GM12878 (cell line): ENCODE results near the gene OSGIN1. TPM values are rescaled to one million over a fixed set of nuclear protein-coding genes. Genes with fewer than 3 reads are reported as not detected.

ENCODE experiments used
- ATAC-seq: fragments of 200-7000 bp; cut with Tn5 transposase; 3 replicates; pipeline ENCODE4 v1.9.1; 2020; ENCODE audit warnings: mild to moderate bottlenecking, moderate library complexity
- BruUV-seq: library from RNA; stranded (reverse); fragments of 400-500 nt; replicated peaks from 2 replicates; lab custom pipeline; 2021; lab: Mats Ljungman, UMichigan
- CTCF ChIA-PET: fragments of 300-600 bp; sonication (Branson Sonifier 250); formaldehyde crosslinking; extraction: SDS; loops from one replicate; lab custom pipeline; 2021; ENCODE audit warnings: inconsistent platforms; lab: Yijun Ruan, JAX
- POLR2A ChIA-PET: fragments of 350-600 bp; formaldehyde crosslinking; extraction: SDS; loops from one replicate; lab custom pipeline; 2021; ENCODE audit warnings: inconsistent platforms; lab: Charles Lee
- RAD21 ChIA-PET: fragments of 300-600 bp; sonication (Branson Sonifier 250); formaldehyde crosslinking; loops from one replicate; lab custom pipeline; 2023; ENCODE audit warnings: antibody characterized with exemption; ENCODE audit not compliant: unreplicated experiment; lab: Charles Lee
- SMC1A ChIA-PET: fragments of 300-600 bp; sonication (Branson Sonifier 250); formaldehyde crosslinking; loops from one replicate; lab custom pipeline; 2023; ENCODE audit not compliant: unreplicated experiment, uncharacterized antibody; lab: Charles Lee
- DNase-seq: peaks from one replicate; pipeline ENCODE4 v3.0.0-alpha.2; 2011; ENCODE audit warnings: low read depth, low spot score
- FAIRE-seq: peaks from 3 replicates; lab custom pipeline; 2011; peaks lifted over from hg19 to GRCh38; lab: Jason Lieb, UNC
- H2AFZ ChIP-seq: 2 replicates; pipeline ENCODE4 v1.6.0; 2011; ENCODE audit warnings: low read depth, low read length, control low read depth; ENCODE audit not compliant: control insufficient read depth
- H3K27ac ChIP-seq: 2 replicates; pipeline ENCODE4 v1.5.1; 2011; ENCODE audit warnings: control low read depth; ENCODE audit not compliant: control insufficient read depth, insufficient read depth
- H3K27me3 ChIP-seq, 2 experiments: replicated peaks in 1 of 2; 2 replicates each; pipeline versions ENCODE4 v1.6.0 to v1.6.1; 2011; ENCODE audit warnings: low read length in 1 of 2; ENCODE audit not compliant: control insufficient read depth in 2 of 2, insufficient read depth in 2 of 2
- H3K36me3 ChIP-seq, 2 experiments: 2 replicates each; pipeline ENCODE4 v1.5.1; 2011; ENCODE audit warnings: low read length in 1 of 2; ENCODE audit not compliant: control insufficient read depth in 2 of 2, insufficient read depth in 2 of 2
- H3K4me1 ChIP-seq: 2 replicates; pipeline ENCODE4 v1.6.1; 2011; ENCODE audit warnings: mild to moderate bottlenecking, low read length, moderate library complexity, mixed read lengths; ENCODE audit not compliant: control insufficient read depth, insufficient read depth
- H3K4me2 ChIP-seq: 2 replicates; pipeline ENCODE4 v1.6.0; 2011; ENCODE audit warnings: control low read depth; ENCODE audit not compliant: control insufficient read depth, insufficient read depth
- H3K4me3 ChIP-seq: fragments of 200-600 bp; sonication (generic); 2 replicates; pipeline ENCODE4 v1.5.1; 2016
- H3K79me2 ChIP-seq: 2 replicates; pipeline ENCODE4 v1.6.0; 2011; ENCODE audit warnings: low read length; ENCODE audit not compliant: control insufficient read depth, insufficient read depth
- H3K9ac ChIP-seq: 2 replicates; pipeline ENCODE4 v1.8.0; 2011; ENCODE audit warnings: low read length, control low read depth, mixed read lengths; ENCODE audit not compliant: control insufficient read depth, insufficient read depth
- H3K9me3 ChIP-seq: replicated peaks from 3 replicates; pipeline ENCODE4 v1.5.1; 2011; ENCODE audit warnings: mild to moderate bottlenecking, low read length; ENCODE audit not compliant: control insufficient read depth, insufficient read depth
- H4K20me1 ChIP-seq: 2 replicates; pipeline ENCODE4 v1.6.0; 2011; ENCODE audit not compliant: control insufficient read depth, insufficient read depth
- BCL11A ChIP-seq: IDR thresholded peaks from 2 replicates; pipeline ENCODE4 v1.6.1; 2011; ENCODE audit warnings: low read depth, low read length
- CREB1 ChIP-seq: IDR thresholded peaks from 2 replicates; pipeline ENCODE4 v1.6.1; 2012; ENCODE audit warnings: low read depth, mild to moderate bottlenecking, inconsistent platforms
- CTCF ChIP-seq, 3 experiments: IDR thresholded peaks in 2 of 3; conservative IDR thresholded peaks in 1 of 3; 2 replicates each; pipeline ENCODE4 v1.5.1; 2011; ENCODE audit warnings: low read depth in 3 of 3, low read length in 3 of 3, mild to moderate bottlenecking in 3 of 3, control low read depth in 2 of 3, moderate library complexity in 2 of 3, inconsistent platforms in 1 of 3, mixed read lengths in 1 of 3; ENCODE audit not compliant: control insufficient read depth in 2 of 3, insufficient read depth in 1 of 3; ENCODE audit errors: extremely low read depth in 1 of 3
- SMAD5 ChIP-seq: IDR thresholded peaks from 2 replicates; pipeline ENCODE4 v1.6.1; 2016; ENCODE audit warnings: antibody characterized with exemption, low read depth
- SUPT20H ChIP-seq: IDR thresholded peaks from 2 replicates; pipeline ENCODE4 v1.6.1; 2011; ENCODE audit warnings: low read depth, mild to moderate bottlenecking, low read length, moderate library complexity, borderline replicate concordance; ENCODE audit not compliant: control insufficient read depth
- TARDBP ChIP-seq: IDR thresholded peaks from 2 replicates; pipeline ENCODE4 v1.6.1; 2016; ENCODE audit warnings: borderline replicate concordance
- WGBS: methylation state at CpG from one replicate; pipeline ENCODE4 v1.1.6; 2016; ENCODE audit warnings: low lambda C conversion rate; ENCODE audit not compliant: insufficient replicate concordance, insufficient coverage; ENCODE audit errors: missing lambda C conversion rate; 5-methylcytosine and 5-hydroxymethylcytosine counted together
- in situ Hi-C: fragments of 300-500 bp; cut with MboI; formaldehyde crosslinking; loops from 9 replicates; pipeline ENCODE4 v1.14.3; 2018; ENCODE audit warnings: mixed read lengths
- intact Hi-C: fragments of 100-400 bp; cut with micrococcal nuclease; formaldehyde crosslinking; loops from one replicate; pipeline ENCODE4 v1.14.2; 2022; ENCODE audit not compliant: unreplicated experiment
- polyA plus RNA-seq, 11 experiments: library from polyadenylated mRNA; depleted of rRNA in 4 of 11; unstranded in 6 of 11; stranded (reverse) in 5 of 11; fragments of >200 nt; fragmentation: Nextera tagmentation in 4 of 11; fragmentation: Illumina TruSeq in 1 of 11; extraction: Ambion mirVana in 4 of 11; extraction: Trizol in 1 of 11; gene quantifications; 1 replicate in 1 of 11; 2 replicates in 10 of 11; pipeline versions ENCODE4 v1.2.1 to v1.2.3, GENCODE V29; 2011 to 2016; ENCODE audit warnings: inconsistent platforms in 2 of 11, missing spikeins in 2 of 11, low read depth in 1 of 11
- total RNA-seq, 4 experiments: library from RNA; depleted of rRNA in 3 of 4; stranded (reverse); fragments of >200 nt in 3 of 4; fragmentation: Illumina TruSeq in 1 of 4; extraction: Trizol in 1 of 4; gene quantifications; 2 replicates each; pipeline versions ENCODE4 v1.2.1 to v1.2.3, GENCODE V29; 2013 to 2021
- TF ChIP-seq, protein P1 (sequence below): fragments of 450-650 bp; IDR thresholded peaks from 2 replicates; pipeline ENCODE4 v1.6.1; 2014; ENCODE audit warnings: mild to moderate bottlenecking

OSGIN1 gene
- total and polyA plus RNA-seq, 10 of the 15 experiments (the other 5 are each of a cell fraction or from before 2014, with no cell fraction given): 0.06 to 0.18 (median 0.13) TPM; not detected in 5

GRCh38 chr16:83913245-83913633 lies 39.8 kb upstream of the OSGIN1 start:
- Histone ChIP-seq H3K27ac (no peak overlapping the region), H3K36me3 (peaks cover 0 to 22% of the 10 kb centered on the region in 2 experiments; a peak in 2 of 4 replicates), H3K79me2 (no peaks in the 10 kb centered on the region), H3K9me3 (no peaks in the 10 kb centered on the region), H2AFZ (no peak overlapping the region), H3K4me2 (no peak overlapping the region), H3K4me1 (no peaks in the 10 kb centered on the region), H3K27me3 (no peaks in the 10 kb centered on the region), H3K4me3 (no peak overlapping the region), H4K20me1 (no peaks in the 10 kb centered on the region), H3K9ac (no peak overlapping the region)
- intact Hi-C loops (no loop called here), in situ Hi-C loops (loop anchor here (5.0 kb wide), 1 partner anchor 51 kb away; no protein-coding TSS in a partner anchor)
- BruUV-seq: no TSS peak
- ChIA-PET RAD21 (no interaction called here), SMC1A (interaction anchor here (1.1 kb wide), 1 partner anchor 14 kb away, joined by 5 read pairs; no protein-coding TSS in a partner anchor), POLR2A (no interaction called here), CTCF (interaction anchor here (1.6 kb wide), 1 partner anchor 10 kb away, joined by 3 read pairs; no protein-coding TSS in a partner anchor)
- TF ChIP-seq TARDBP (no peak), CREB1 (no peak), CTCF (IDR thresholded peaks at IDR 0.05 in 2 of 3, conservative IDR thresholded peaks at IDR 0.05 in 1 of 3; ENCODE audit: control insufficient read depth in 2 of 3, extremely low read depth in 1 of 3, insufficient read depth in 1 of 3, low read depth in 3 of 3, low read length in 3 of 3) (no peak), SMAD5 (no peak), BCL11A (no peak), SUPT20H (no peak)
- TF ChIP-seq, protein P1, sequence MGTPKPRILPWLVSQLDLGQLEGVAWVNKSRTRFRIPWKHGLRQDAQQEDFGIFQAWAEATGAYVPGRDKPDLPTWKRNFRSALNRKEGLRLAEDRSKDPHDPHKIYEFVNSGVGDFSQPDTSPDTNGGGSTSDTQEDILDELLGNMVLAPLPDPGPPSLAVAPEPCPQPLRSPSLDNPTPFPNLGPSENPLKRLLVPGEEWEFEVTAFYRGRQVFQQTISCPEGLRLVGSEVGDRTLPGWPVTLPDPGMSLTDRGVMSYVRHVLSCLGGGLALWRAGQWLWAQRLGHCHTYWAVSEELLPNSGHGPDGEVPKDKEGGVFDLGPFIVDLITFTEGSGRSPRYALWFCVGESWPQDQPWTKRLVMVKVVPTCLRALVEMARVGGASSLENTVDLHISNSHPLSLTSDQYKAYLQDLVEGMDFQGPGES: no peak
- WGBS: over 99% methylated on average over 15 of the region's 15 CpGs
- FAIRE-seq (no peak), DNase-seq (no peak), ATAC-seq (no peak)
